Stomach smooth muscle (tissue), 2 donors: ENCODE data around the gene LIFR.
A peak's percentile ranks its signal among the peaks of the same experiment; 100 is the strongest.

Experiments
- H3K27ac ChIP-seq: one replicate; pipeline ENCODE4 v1.7.0; 2013; ENCODE audit warnings: mild to moderate bottlenecking, low read length, inconsistent platforms
- H3K27me3 ChIP-seq, 2 donors: one replicate each; pipeline ENCODE4 v1.7.0; 2013; ENCODE audit warnings: low read length in 2 of 2; ENCODE audit not compliant: insufficient read depth in 2 of 2, control insufficient read depth in 1 of 2
- H3K36me3 ChIP-seq, 2 donors: one replicate each; pipeline ENCODE4 v1.7.0; 2013; ENCODE audit warnings: low read length in 2 of 2; ENCODE audit not compliant: control insufficient read depth in 2 of 2, insufficient read depth in 2 of 2
- H3K4me1 ChIP-seq: one replicate; pipeline ENCODE4 v1.7.0; 2013; ENCODE audit warnings: low read length; ENCODE audit not compliant: control insufficient read depth, insufficient read depth
- H3K4me3 ChIP-seq, 2 donors: one replicate each; pipeline ENCODE4 v1.7.0; 2013; ENCODE audit warnings: low read length in 2 of 2
- H3K9ac ChIP-seq, 2 donors: one replicate each; pipeline ENCODE4 v1.7.0; 2013; ENCODE audit warnings: low read length in 2 of 2, mild to moderate bottlenecking in 1 of 2
- H3K9me3 ChIP-seq, 2 donors: one replicate each; pipeline ENCODE4 v1.7.0; 2013; ENCODE audit warnings: low read length in 2 of 2; ENCODE audit not compliant: control insufficient read depth in 2 of 2
- donor health status: healthy.
- donor health status: Pancreatic carcinoma.

The LIFR gene

GRCh38 chr5:38596981-38597380 lies 40.5 kb upstream of the LIFR start:
- no peak overlapping the region for H3K27ac ChIP-seq
- no peaks in the 10 kb centered on the region for H3K27me3 ChIP-seq
- no peaks in the 10 kb centered on the region for H3K9me3 ChIP-seq
- H3K4me3 ChIP-seq, result no peak overlapping the region
- no peaks in the 10 kb centered on the region for H3K36me3 ChIP-seq
- H3K9ac ChIP-seq, result no peak overlapping the region
- peaks cover 6% of the 10 kb centered on the region for H3K4me1 ChIP-seq

DNA sequence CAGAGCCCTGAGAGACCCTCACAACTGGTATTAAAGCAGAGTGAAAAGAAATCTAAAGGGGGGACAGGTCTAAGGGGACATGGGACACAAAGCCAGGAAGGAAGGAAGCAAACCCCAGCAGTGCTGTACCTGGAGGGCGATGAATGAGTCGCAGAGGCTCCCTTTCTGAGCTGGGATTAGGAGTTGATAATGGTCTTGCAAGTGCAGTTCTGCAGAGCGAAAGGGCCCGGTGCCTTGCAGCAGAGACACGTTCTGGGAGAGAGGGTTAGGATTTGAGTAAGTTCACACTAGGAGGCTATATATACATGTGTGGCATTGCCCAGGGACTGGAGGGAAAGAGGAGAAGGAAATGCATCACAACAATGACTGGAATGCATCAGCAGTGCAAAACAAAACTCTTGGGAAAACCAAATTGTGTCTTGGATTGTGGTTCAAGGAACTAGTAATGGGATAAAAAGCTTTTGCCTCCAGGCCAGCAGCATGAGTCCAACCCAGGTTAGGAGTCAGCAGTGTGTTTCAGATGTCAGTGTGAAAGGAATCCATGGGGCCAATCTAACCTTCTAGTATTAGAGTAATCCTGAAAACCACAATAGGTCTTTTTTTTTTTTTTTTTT lies 38.8 kb upstream of the LIFR start:
- H3K4me3 ChIP-seq, result peak overlapping the region in 1 of 2 donors; percentile 30
- H3K27ac ChIP-seq, result no peak overlapping the region
- H3K9ac ChIP-seq, result no peak overlapping the region
- no peaks in the 10 kb centered on the region for H3K4me1 ChIP-seq
- H3K27me3 ChIP-seq, result no peaks in the 10 kb centered on the region
- no peaks in the 10 kb centered on the region for H3K9me3 ChIP-seq
- no peaks in the 10 kb centered on the region for H3K36me3 ChIP-seq

- H3K27ac ChIP-seq, result no peak overlapping the region
- no peaks in the 10 kb centered on the region for H3K27me3 ChIP-seq
- H3K4me3 ChIP-seq, result peak overlapping the region in 1 of 2 donors; percentile 22
These were observed 37.5 kb upstream of the LIFR start for GRCh38 chr5:38593959-38594358.

DNA sequence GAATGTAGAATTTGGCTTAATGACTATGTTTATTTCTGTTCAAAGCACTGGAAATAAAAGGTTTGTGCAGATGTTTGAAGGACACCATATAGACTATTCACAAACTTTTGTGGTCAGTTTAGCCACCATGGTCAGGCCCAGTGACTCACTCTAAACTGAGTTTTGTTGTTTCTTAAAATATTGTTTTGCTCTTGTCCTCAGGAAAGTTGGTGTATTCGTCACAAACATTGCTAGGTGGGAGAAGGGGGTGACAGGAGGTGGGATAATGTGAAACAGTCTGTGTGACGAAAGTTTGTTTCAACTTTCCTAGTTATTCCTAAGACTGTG lies 35.0 kb upstream of the LIFR start:
- Histone ChIP-seq H3K9me3 (no peaks in the 10 kb centered on the region), H3K27me3 (no peaks in the 10 kb centered on the region), H3K4me1 (no peaks in the 10 kb centered on the region), H3K27ac (no peak overlapping the region), H3K9ac (no peak overlapping the region), H3K36me3 (no peaks in the 10 kb centered on the region), H3K4me3 (no peak overlapping the region)

More at GRCh38 chr5:38593959-38594358, 37.5 kb upstream of the LIFR start:
- H3K4me1 ChIP-seq, result no peaks in the 10 kb centered on the region
- H3K9me3 ChIP-seq, result no peaks in the 10 kb centered on the region
- no peak overlapping the region for H3K9ac ChIP-seq
- no peaks in the 10 kb centered on the region for H3K36me3 ChIP-seq

DNA sequence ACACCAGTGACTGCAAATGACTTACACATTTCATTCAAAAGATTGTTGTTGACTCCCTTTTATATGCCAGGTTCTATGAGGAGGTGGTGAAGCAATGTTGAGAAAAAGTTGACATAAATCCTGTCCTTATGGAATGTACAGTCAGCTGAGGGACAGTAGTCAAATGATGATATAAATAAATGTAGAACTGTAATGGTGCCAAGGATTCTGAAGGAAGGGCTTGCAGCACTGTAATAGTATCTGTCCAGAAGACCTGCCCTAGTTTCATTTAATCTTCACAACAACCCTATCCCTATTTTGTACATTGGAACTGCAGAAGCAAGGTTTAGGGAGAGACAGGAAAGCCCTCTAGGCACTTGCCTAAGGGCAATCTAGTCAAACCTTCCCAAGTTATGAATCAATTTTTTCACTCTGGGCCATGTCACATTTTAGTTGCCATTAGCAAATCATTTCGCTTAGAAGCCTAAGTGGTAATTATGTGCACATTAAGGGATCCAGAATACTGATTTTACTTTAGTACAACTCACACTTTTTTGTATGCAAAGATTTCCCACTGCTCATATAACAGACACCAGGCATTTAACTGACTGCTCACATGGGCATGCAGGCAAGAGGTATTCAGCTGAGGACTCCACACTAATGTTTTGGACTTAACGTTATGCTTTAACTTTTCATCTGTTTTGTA lies 34.5 kb upstream of the LIFR start:
- H3K36me3 ChIP-seq, result no peaks in the 10 kb centered on the region
- no peaks in the 10 kb centered on the region for H3K9me3 ChIP-seq
- H3K27me3 ChIP-seq, result no peaks in the 10 kb centered on the region
- no peak overlapping the region for H3K9ac ChIP-seq
- H3K27ac ChIP-seq, result no peak overlapping the region
- no peaks in the 10 kb centered on the region for H3K4me1 ChIP-seq
- H3K4me3 ChIP-seq, result no peak overlapping the region

- Histone ChIP-seq H3K27ac (no peak overlapping the region), H3K4me1 (no peaks in the 10 kb centered on the region), H3K9ac (no peak overlapping the region), H3K4me3 (no peak overlapping the region), H3K27me3 (no peaks in the 10 kb centered on the region), H3K9me3 (no peaks in the 10 kb centered on the region), H3K36me3 (no peaks in the 10 kb centered on the region)
These were observed 33.2 kb upstream of the LIFR start for GRCh38 chr5:38589629-38590028.

GRCh38 chr5:38585816-38586215 lies 29.4 kb upstream of the LIFR start:
- Histone ChIP-seq H3K9me3 (no peaks in the 10 kb centered on the region), H3K4me3 (no peak overlapping the region), H3K4me1 (no peaks in the 10 kb centered on the region), H3K27ac (no peak overlapping the region), H3K9ac (no peak overlapping the region), H3K36me3 (no peaks in the 10 kb centered on the region), H3K27me3 (no peaks in the 10 kb centered on the region)

DNA sequence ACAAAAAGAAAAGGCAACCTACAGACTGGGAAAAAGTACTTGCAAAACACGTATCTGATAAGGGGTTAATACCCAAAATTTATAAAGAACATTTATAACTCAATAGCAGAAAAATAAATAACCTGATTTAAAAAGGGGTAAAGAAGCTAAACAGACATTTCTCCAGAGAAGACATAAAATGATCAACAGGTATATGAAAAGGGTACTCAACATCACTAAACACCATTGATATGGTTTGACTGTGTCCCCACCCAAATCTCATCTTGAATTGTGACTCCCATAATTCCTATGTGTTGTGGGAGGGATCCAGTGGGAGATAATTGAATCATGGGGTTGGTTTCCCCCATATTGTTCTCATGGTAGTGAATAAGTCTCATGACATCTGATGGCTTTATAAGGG lies 27.1 kb upstream of the LIFR start:
- Histone ChIP-seq H3K4me3 (no peak overlapping the region), H3K4me1 (no peaks in the 10 kb centered on the region), H3K27ac (no peak overlapping the region), H3K27me3 (no peaks in the 10 kb centered on the region), H3K9me3 (no peaks in the 10 kb centered on the region), H3K36me3 (no peaks in the 10 kb centered on the region), H3K9ac (no peak overlapping the region)

DNA sequence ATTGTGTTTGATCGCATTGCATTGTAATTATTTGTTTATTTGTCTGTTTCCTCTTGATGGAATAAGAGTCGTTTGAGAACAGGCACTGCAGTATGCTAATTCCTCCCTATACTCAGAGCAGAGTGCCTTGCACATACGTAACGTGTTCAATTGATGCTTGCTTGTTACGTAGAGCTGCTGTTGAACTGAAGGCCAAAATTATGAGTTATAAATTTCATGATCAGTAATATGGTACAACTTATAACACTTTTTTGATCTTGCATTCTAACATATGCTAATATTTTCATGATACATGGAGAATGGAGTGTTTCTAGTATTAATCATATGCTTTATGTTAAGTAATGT lies 26.5 kb upstream of the LIFR start:
- H3K4me3 ChIP-seq, result no peak overlapping the region
- H3K36me3 ChIP-seq, result no peaks in the 10 kb centered on the region
- no peaks in the 10 kb centered on the region for H3K4me1 ChIP-seq
- H3K27me3 ChIP-seq, result no peaks in the 10 kb centered on the region
- H3K9me3 ChIP-seq, result no peaks in the 10 kb centered on the region
- no peak overlapping the region for H3K9ac ChIP-seq
- no peak overlapping the region for H3K27ac ChIP-seq

DNA sequence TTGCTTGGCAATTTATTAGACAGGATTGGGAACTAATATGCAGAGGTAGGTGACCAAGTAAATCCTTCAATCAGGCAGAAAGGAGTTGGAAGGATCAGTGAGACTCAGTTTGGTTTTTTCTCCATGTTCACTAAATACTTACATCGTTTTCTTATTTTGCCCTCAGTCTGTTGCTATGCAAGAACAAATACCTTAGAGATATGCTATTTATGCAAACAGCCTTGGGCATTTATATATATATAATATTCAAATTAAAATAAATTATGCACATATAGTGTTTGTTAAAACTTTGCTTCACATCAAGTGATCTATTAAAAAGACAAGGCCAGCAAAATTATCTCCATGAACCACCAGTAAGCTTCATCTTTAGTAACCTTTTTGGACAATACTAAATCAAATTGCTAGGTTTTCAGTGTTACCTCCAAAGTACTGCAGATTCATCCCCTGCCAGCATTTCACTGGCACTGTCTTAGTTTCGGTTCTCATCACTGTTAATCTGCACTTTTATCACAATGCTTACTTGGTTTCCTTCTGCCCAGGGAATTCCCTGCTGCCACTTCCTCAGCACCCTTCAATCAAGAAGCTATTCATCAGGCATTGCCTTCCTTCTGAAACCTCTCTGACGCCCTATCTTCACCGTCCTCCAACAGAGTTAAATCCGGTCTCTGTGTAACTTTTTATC lies 26.0 kb upstream of the LIFR start:
- Histone ChIP-seq H3K27me3 (no peaks in the 10 kb centered on the region), H3K4me1 (no peaks in the 10 kb centered on the region), H3K36me3 (no peaks in the 10 kb centered on the region), H3K9ac (no peak overlapping the region), H3K4me3 (no peak overlapping the region), H3K27ac (no peak overlapping the region), H3K9me3 (no peaks in the 10 kb centered on the region)

GRCh38 chr5:38581597-38581996 lies 25.2 kb upstream of the LIFR start:
- no peaks in the 10 kb centered on the region for H3K36me3 ChIP-seq
- H3K4me3 ChIP-seq, result no peak overlapping the region
- H3K9me3 ChIP-seq, result no peaks in the 10 kb centered on the region
- H3K9ac ChIP-seq, result no peak overlapping the region
- H3K27ac ChIP-seq, result no peak overlapping the region
- H3K4me1 ChIP-seq, result no peaks in the 10 kb centered on the region
- H3K27me3 ChIP-seq, result no peaks in the 10 kb centered on the region
